BLaER1 treated with 17β-estradiol and CSF1 and Interleukin-3, amounts not matched to agents 10 nM and 100 nM (cell line): ENCODE data around the gene SS18L1.
A peak's percentile ranks its signal among the peaks of the same experiment; 100 is the strongest.

Source experiments
- H3K27ac ChIP-seq, 11 experiments: shearing (Covaris generic); formaldehyde crosslinking; 2 replicates each; pipeline ENCODE4 v1.8.1; 2022
- H3K27me3 ChIP-seq, 11 experiments: shearing (Covaris generic); formaldehyde crosslinking; 2 replicates each; pipeline ENCODE4 v1.8.1; 2022
- H3K36me3 ChIP-seq, 11 experiments: shearing (Covaris generic); formaldehyde crosslinking; 2 replicates each; pipeline ENCODE4 v1.8.1; 2022
- H3K4me1 ChIP-seq, 10 experiments: shearing (Covaris generic); formaldehyde crosslinking; 2 replicates each; pipeline ENCODE4 v1.8.1; 2022
- H3K4me2 ChIP-seq, 11 experiments: shearing (Covaris generic); formaldehyde crosslinking; 2 replicates each; pipeline ENCODE4 v1.8.1; 2022
- H3K4me3 ChIP-seq, 10 experiments: shearing (Covaris generic); formaldehyde crosslinking; 2 replicates each; pipeline ENCODE4 v1.8.1; 2022
- H3K9ac ChIP-seq, 11 experiments: shearing (Covaris generic); formaldehyde crosslinking; 2 replicates each; pipeline ENCODE4 v1.8.1; 2022
- H3K9me3 ChIP-seq, 11 experiments: shearing (Covaris generic); formaldehyde crosslinking; replicated peaks in 1 of 11; 2 replicates each; pipeline ENCODE4 v1.8.1; 2022
- H4K20me1 ChIP-seq, 11 experiments: shearing (Covaris generic); formaldehyde crosslinking; 2 replicates each; pipeline ENCODE4 v1.8.1; 2022
- Cebpa-rat ChIP-seq, 11 experiments: shearing (Covaris generic); IDR thresholded peaks; 2 replicates each; pipeline ENCODE4 v1.8.1; 2022

Gene SS18L1

GRCh38 chr20:62122654-62123449, 20.7 kb upstream of the SS18L1 start:
- H3K4me2 ChIP-seq: peak overlapping the region; percentile 92 to 99 (median 96)
- H3K27me3 ChIP-seq: no peaks in the 10 kb centered on the region
- peaks cover 35 to 40% (median 37%) of the 10 kb centered on the region in 11 experiments for H3K36me3 ChIP-seq
- TF ChIP-seq Cebpa-rat (IDR thresholded peaks at IDR 0.05): no peak
- peak overlapping the region; percentile 87 to 98 (median 91) for H3K27ac ChIP-seq
- H3K9me3 ChIP-seq: no peaks in the 10 kb centered on the region; a peak in 1 of 22 replicates
- H3K4me3 ChIP-seq: peak overlapping the region; percentile 80 to 96 (median 92)
- H3K9ac ChIP-seq: peak overlapping the region; percentile 90 to 97 (median 95)
- peaks cover 43 to 84% (median 80%) of the 10 kb centered on the region in 10 experiments for H3K4me1 ChIP-seq
- peaks cover 28 to 51% (median 50%) of the 10 kb centered on the region in 11 experiments for H4K20me1 ChIP-seq

GRCh38 chr20:62123450-62124118, 20.0 kb upstream of the SS18L1 start:
- H3K4me2 ChIP-seq: peak overlapping the region; percentile 92 to 99 (median 96)
- peaks cover 49 to 84% (median 80%) of the 10 kb centered on the region in 10 experiments for H3K4me1 ChIP-seq
- H3K36me3 ChIP-seq: peaks cover 42 to 47% (median 45%) of the 10 kb centered on the region in 11 experiments
- TF ChIP-seq Cebpa-rat (IDR thresholded peaks at IDR 0.05): no peak
- peaks cover 28 to 58% (median 57%) of the 10 kb centered on the region in 11 experiments for H4K20me1 ChIP-seq
- peak overlapping the region; percentile 80 to 96 (median 92) for H3K4me3 ChIP-seq
- H3K27ac ChIP-seq: peak overlapping the region in 10 of 11 experiments; percentile 87 to 98 (median 92); a peak in 20 of 22 replicates
- H3K27me3 ChIP-seq: no peaks in the 10 kb centered on the region
- no peaks in the 10 kb centered on the region; a peak in 1 of 22 replicates for H3K9me3 ChIP-seq
- peak overlapping the region; percentile 90 to 97 (median 95) for H3K9ac ChIP-seq

DNA sequence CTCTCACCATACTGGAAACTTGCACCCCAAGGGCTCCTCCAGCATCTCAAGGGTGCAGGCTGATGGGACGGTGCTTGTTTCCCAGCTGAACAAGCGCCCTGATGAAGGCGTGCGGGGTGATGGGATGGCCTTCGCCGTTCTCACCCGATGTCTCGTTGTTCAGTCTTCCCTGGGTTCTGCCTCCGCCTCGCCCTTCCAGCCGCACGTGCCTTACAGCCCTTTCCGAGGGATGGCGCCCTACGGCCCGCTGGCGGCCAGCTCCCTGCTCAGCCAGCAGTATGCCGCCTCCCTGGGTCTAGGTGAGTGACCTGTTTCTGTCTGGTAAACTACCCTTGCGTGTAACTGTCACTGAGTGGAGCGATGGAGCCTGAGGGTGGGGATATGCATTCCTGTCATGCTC, 17.4 kb upstream of the SS18L1 start:
- peaks cover 70 to 84% (median 80%) of the 10 kb centered on the region in 10 experiments for H3K4me1 ChIP-seq
- H4K20me1 ChIP-seq: peaks cover 28 to 79% (median 70%) of the 10 kb centered on the region in 11 experiments
- peak overlapping the region in 1 of 11 experiments; percentile 93; a peak in 1 of 22 replicates for H3K4me2 ChIP-seq
- no peak for TF ChIP-seq Cebpa-rat (IDR thresholded peaks at IDR 0.05)
- H3K9me3 ChIP-seq: no peaks in the 10 kb centered on the region
- no peaks in the 10 kb centered on the region for H3K27me3 ChIP-seq
- peak overlapping the region in 1 of 11 experiments; percentile 23; a peak in 3 of 22 replicates for H3K9ac ChIP-seq
- no peak overlapping the region for H3K4me3 ChIP-seq
- peaks cover 54 to 69% (median 64%) of the 10 kb centered on the region in 11 experiments for H3K36me3 ChIP-seq
- H3K27ac ChIP-seq: no peak overlapping the region

GRCh38 chr20:62127799-62128198, 15.8 kb upstream of the SS18L1 start:
- no peak for TF ChIP-seq Cebpa-rat (IDR thresholded peaks at IDR 0.05)
- Histone ChIP-seq H3K9me3 (no peaks in the 10 kb centered on the region), H3K4me3 (no peak overlapping the region), H3K4me2 (peak overlapping the region; percentile 93 to 100 (median 98)), H3K27ac (no peak overlapping the region), H3K27me3 (no peaks in the 10 kb centered on the region), H3K9ac (peak overlapping the region in 6 of 11 experiments; percentile 2 to 73 (median 16); a peak in 3 of 22 replicates), H4K20me1 (peaks cover 31 to 90% (median 72%) of the 10 kb centered on the region in 11 experiments), H3K36me3 (peaks cover 66 to 85% (median 77%) of the 10 kb centered on the region in 11 experiments), H3K4me1 (peaks cover 86 to 97% (median 95%) of the 10 kb centered on the region in 10 experiments)

- Histone ChIP-seq H3K9me3 (no peaks in the 10 kb centered on the region), H3K4me3 (0 out of 20 replicates have a peak overlapping the region, but pooled peaks of 1 of the 10 experiments have one; percentile 7), H3K36me3 (peaks cover 66 to 91% (median 78%) of the 10 kb centered on the region in 11 experiments), H3K9ac (peak overlapping the region in 6 of 11 experiments; percentile 4 to 74 (median 60); a peak in 7 of 22 replicates), H3K27ac (peak overlapping the region in 4 of 11 experiments; percentile 63 to 84 (median 80); a peak in 6 of 22 replicates), H3K27me3 (no peaks in the 10 kb centered on the region), H3K4me1 (peaks cover 93 to 100% (median 99%) of the 10 kb centered on the region in 10 experiments), H4K20me1 (peaks cover 31 to 90% (median 72%) of the 10 kb centered on the region in 11 experiments), H3K4me2 (peak overlapping the region; percentile 93 to 100 (median 98))
- TF ChIP-seq Cebpa-rat (IDR thresholded peaks at IDR 0.05): no peak
Measured at GRCh38 chr20:62128502-62128901, 15.1 kb upstream of the SS18L1 start.

- peaks cover 65 to 90% (median 78%) of the 10 kb centered on the region in 11 experiments for H3K36me3 ChIP-seq
- H3K27me3 ChIP-seq: no peaks in the 10 kb centered on the region
- H4K20me1 ChIP-seq: peaks cover 32 to 90% (median 69%) of the 10 kb centered on the region in 11 experiments; a peak in 21 of 22 replicates
- H3K9ac ChIP-seq: peak overlapping the region in 10 of 11 experiments; percentile 17 to 75 (median 64); a peak in 17 of 22 replicates
- H3K9me3 ChIP-seq: no peaks in the 10 kb centered on the region
- H3K4me2 ChIP-seq: peak overlapping the region; percentile 93 to 100 (median 98)
- peak overlapping the region in 9 of 11 experiments; percentile 37 to 85 (median 77); a peak in 18 of 22 replicates for H3K27ac ChIP-seq
- no peak for TF ChIP-seq Cebpa-rat (IDR thresholded peaks at IDR 0.05)
- peaks cover 93 to 100% (median 99%) of the 10 kb centered on the region in 10 experiments for H3K4me1 ChIP-seq
- H3K4me3 ChIP-seq: peak overlapping the region in 7 of 10 experiments; percentile 7 to 36 (median 34); a peak in 11 of 20 replicates
Measured at GRCh38 chr20:62129731-62130531, 13.6 kb upstream of the SS18L1 start.

DNA sequence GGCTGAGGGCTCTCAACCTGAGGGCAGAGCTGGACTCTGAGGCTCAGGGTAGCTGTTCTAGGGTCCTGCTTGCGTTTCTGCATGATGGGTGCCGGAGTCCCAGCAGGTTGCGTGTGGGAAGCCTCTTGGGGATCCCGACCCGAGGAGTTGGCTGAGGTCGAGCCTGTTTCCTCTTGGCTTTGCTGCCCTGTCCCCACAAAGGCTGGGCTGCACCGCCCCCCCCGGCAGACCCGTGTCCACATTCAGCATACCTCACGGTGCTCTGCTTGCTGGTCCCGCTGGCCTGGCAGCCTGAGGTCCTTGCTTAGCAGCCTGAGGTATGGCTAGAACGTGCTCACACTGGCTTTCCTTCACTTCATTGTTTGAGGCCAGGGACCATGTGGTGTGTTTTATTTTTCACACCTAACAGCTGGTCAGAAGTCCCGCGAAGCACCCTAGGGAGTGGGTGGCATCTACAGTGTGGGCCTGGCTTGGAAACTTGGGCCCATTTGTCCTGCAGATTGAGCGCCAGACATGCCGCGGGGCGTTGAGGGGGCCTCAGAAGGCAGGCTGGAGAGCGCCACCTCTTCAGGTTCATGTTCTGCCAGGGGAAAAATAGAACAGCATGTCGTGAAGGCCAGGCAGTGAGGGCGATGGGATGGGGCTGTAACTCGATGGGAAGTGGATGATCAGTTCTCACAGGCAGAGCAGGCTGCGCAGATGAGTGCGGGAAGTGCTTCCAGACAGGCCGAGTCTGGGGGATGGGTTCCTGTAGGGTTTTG, 11.8 kb upstream of the SS18L1 start:
- peak overlapping the region in 9 of 10 experiments; percentile 44 to 67 (median 52); a peak in 15 of 20 replicates for H3K4me3 ChIP-seq
- no peaks in the 10 kb centered on the region for H3K27me3 ChIP-seq
- H3K9me3 ChIP-seq: no peaks in the 10 kb centered on the region
- peaks cover 65 to 90% (median 78%) of the 10 kb centered on the region in 11 experiments for H3K36me3 ChIP-seq
- peak overlapping the region; percentile 62 to 86 (median 82) for H3K27ac ChIP-seq
- H3K4me1 ChIP-seq: peaks cover 91 to 100% (median 98%) of the 10 kb centered on the region in 10 experiments
- peak overlapping the region; percentile 93 to 100 (median 98) for H3K4me2 ChIP-seq
- TF ChIP-seq Cebpa-rat (IDR thresholded peaks at IDR 0.05): no peak
- peak overlapping the region; percentile 65 to 78 (median 73); a peak in 19 of 22 replicates for H3K9ac ChIP-seq
- peaks cover 41 to 90% (median 69%) of the 10 kb centered on the region in 11 experiments for H4K20me1 ChIP-seq
